ENCODE data around the gene BCL11B. TPM values are rescaled to one million over a fixed set of nuclear protein-coding genes. Genes with fewer than 3 reads are reported as not detected.

Gene BCL11B
- total RNA-seq, 2 experiments from 2014 or later = 62.1 to 66.2 TPM

- intact Hi-C loops (cut with DNase I, micrococcal nuclease) = loop anchor here in 1 of 2 experiments (10.0 kb wide), 1 partner anchor 1727 kb away; no protein-coding TSS in a partner anchor
- ATAC-seq (no peak), DNase-seq (peak; percentile 6)
- Mint-ChIP-seq H3K9me3 (ENCODE audit: low read depth) (peaks cover 1% of the 10 kb centered on the region), H3K36me3 (ENCODE audit: low read depth) (peaks cover 75% of the 10 kb centered on the region), H3K27ac (peak overlapping the region; percentile 96), H3K27me3 (no peaks in the 10 kb centered on the region), H3K4me1 (peaks cover 91% of the 10 kb centered on the region), H3K4me3 (peak overlapping the region; percentile 5)
- CTCF ChIA-PET = interaction anchor here (0.8 kb wide), 1 partner anchor 21 kb away, joined by 5 read pairs; no protein-coding TSS in a partner anchor
- POLR2A ChIA-PET = interaction anchor here (1.4 kb wide), 1 partner anchor 34 kb away, joined by 3 read pairs; no protein-coding TSS in a partner anchor
Measured at GRCh38 chr14:99181804-99182520, 90.0 kb downstream of the BCL11B start.

GRCh38 chr14:99181241-99181640, 90.8 kb downstream of the BCL11B start:
- Mint-ChIP-seq H3K9me3 (ENCODE audit: low read depth) (peaks cover 1% of the 10 kb centered on the region), H3K4me1 (peaks cover 83% of the 10 kb centered on the region), H3K27me3 (no peaks in the 10 kb centered on the region), H3K27ac (peak overlapping the region; percentile 96), H3K36me3 (ENCODE audit: low read depth) (peaks cover 76% of the 10 kb centered on the region), H3K4me3 (peak overlapping the region; percentile 5)
- ATAC-seq (peak; percentile 10), DNase-seq (peak; percentile 63)
- POLR2A ChIA-PET = no interaction called here
- intact Hi-C loops (cut with DNase I, micrococcal nuclease) = loop anchor here in 1 of 2 experiments (10.0 kb wide), 1 partner anchor 1726 kb away; no protein-coding TSS in a partner anchor
- CTCF ChIA-PET = no interaction called here

DNA sequence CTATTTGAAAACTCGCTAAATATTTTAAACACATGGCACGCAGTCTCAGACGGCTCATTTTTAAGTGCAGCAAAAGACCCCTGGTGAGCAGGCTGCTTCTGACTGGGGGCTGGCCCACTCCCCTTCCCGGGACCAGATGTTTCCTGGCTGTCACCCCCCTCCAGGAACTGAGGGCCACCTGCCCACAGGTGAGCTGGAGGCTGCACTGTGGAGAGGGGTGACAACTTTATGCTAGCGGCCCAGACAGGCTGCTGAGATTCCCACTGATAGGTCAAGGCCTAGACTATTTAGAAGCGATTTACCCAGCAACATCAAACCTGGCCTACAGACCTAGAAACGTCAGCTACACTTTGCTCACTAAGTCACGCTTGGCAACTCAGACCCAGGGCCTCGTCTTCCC, 92.1 kb downstream of the BCL11B start:
- DNase-seq = no peak
- Mint-ChIP-seq H3K27ac (peak overlapping the region; percentile 96), H3K27me3 (no peaks in the 10 kb centered on the region), H3K9me3 (ENCODE audit: low read depth) (peaks cover 1% of the 10 kb centered on the region), H3K36me3 (ENCODE audit: low read depth) (peaks cover 78% of the 10 kb centered on the region), H3K4me1 (peaks cover 71% of the 10 kb centered on the region), H3K4me3 (peak overlapping the region; percentile 29)
- intact Hi-C loops (cut with DNase I, micrococcal nuclease) = loop anchor here in 1 of 2 experiments (10.0 kb wide), 1 partner anchor 1725 kb away; no protein-coding TSS in a partner anchor
- ChIA-PET CTCF (interaction anchor here (0.6 kb wide), 1 partner anchor 27 kb away, joined by 4 read pairs; no protein-coding TSS in a partner anchor), POLR2A (interaction anchor here (1.0 kb wide), 1 partner anchor 92 kb away, joined by 3 read pairs; the partner anchor contains the start of gene BCL11B)
- ATAC-seq = no peak

DNA sequence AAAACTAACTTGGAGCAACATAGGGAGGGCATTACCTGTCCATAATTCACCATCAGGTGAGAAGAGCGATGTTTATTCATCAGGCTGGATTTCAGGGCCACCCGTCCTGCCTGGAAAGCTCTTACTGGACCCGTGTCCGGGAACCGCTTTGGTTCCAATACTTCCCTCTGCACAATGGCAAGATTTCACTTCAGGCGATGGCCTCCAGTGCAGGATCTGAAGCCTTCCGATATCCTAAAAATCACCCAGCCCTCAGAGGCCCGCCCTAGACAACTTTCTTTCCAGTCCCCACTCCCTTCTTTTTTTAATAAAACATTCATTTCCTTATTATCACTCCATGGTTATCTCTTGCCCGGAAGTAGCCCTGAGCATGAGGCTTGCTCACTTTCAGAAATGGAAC, 92.5 kb downstream of the BCL11B start:
- H3K4me1 Mint-ChIP-seq = peaks cover 67% of the 10 kb centered on the region
- no peak for DNase-seq
- no peak for ATAC-seq
- H3K36me3 Mint-ChIP-seq (ENCODE audit: low read depth) = peaks cover 74% of the 10 kb centered on the region
- H3K4me3 Mint-ChIP-seq = peak overlapping the region; percentile 4
- ChIA-PET CTCF (interaction anchor here (0.8 to 1.6 kb wide), 2 partner anchors 45 to 46 kb away, joined by 3 to 7 read pairs; no protein-coding TSS in a partner anchor), POLR2A (interaction anchor here (0.7 to 1.0 kb wide), 2 partner anchors 39 to 92 kb away, joined by 3 read pairs; partner anchors contain the start of gene BCL11B)
- intact Hi-C loops (cut with DNase I, micrococcal nuclease) = no loop called here
- H3K9me3 Mint-ChIP-seq (ENCODE audit: low read depth) = peaks cover 1% of the 10 kb centered on the region
- H3K27me3 Mint-ChIP-seq = no peaks in the 10 kb centered on the region
- peak overlapping the region; percentile 96 for H3K27ac Mint-ChIP-seq

DNA sequence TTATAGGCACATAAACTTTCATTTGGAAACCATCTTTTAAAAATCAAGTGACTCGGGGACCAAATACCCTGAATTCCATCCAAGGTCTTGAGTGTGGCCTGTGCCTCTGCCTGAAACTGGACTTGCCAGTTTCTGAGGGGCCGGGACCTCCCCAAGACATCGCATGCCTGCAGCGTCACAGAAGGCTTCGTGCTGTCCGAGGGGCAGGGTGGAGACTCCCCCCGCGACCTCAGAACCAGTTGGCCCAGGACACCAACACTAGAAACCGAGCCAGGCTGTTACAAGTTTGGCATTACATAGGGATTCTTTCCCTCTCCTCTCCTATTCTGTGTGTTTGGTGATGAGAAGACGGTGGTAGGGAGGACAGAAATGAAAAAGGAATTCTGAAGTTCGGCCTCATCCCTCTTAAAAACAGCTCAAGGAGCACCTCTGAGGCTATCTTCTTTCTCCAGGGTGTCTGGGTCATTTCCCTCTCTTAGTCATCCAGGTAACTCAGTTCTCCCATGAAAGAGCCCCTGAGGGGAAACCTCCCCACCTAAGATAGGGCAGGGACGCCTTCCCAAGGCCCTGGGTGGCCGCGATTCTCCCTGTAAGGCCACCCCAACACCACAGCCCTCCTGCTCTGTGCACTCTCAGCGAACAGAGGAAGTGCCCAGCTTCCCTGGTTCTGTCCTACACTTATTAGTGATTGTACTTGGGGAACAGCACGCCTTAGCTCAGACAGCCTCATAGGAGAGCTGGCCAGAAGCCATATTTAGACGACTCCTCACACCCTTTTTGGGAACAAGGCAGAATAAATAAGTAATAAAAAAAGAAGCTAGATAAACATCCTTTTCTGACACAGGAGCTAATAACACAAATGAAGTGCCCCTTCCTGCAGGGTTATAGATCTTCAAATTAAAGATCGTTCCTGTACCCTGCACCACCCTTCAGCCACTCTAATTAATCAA, 93.8 kb downstream of the BCL11B start:
- intact Hi-C loops (cut with DNase I, micrococcal nuclease) = no loop called here
- ChIA-PET CTCF (interaction anchor here (0.9 to 1.6 kb wide), 3 partner anchors 8 to 46 kb away, joined by 4 to 7 read pairs (median 5); no protein-coding TSS in a partner anchor), POLR2A (interaction anchor here (0.6 to 0.7 kb wide), 2 partner anchors 15 to 57 kb away, joined by 4 to 5 read pairs; no protein-coding TSS in a partner anchor)
- Mint-ChIP-seq H3K27ac (peak overlapping the region; percentile 96), H3K36me3 (ENCODE audit: low read depth) (peaks cover 72% of the 10 kb centered on the region), H3K4me3 (peak overlapping the region; percentile 36), H3K9me3 (ENCODE audit: low read depth) (peaks cover 1% of the 10 kb centered on the region), H3K27me3 (no peaks in the 10 kb centered on the region), H3K4me1 (peaks cover 56% of the 10 kb centered on the region)
- no peak for ATAC-seq
- no peak for DNase-seq

DNA sequence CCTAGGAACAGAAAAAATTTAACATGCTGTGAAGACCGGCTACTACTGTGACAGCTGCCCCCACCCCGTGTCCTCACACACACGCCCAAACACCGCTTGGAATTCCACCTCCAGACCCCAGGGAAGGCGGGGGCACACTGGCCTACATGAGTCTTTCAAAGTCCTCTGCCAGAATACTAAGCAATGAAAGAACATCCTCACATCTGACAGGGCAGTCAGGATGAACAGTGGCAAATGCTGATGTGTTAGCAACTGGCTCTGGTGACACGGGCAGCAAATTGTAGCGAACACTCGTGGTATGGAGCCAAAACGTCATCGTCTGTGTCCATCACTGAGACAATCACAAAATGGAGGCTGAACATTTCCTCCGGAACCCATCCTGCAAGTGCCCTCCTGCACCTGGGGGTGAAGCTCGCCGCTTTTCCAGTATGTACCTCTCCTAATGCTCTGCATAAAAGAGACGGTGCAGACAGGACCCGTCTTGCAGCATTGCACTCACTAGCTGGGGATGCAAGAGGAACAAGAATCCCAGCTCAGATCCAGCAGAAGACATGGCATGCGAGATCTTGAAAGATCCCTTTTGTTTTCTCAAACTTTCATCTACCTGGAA, 94.8 kb downstream of the BCL11B start:
- intact Hi-C loops (cut with DNase I, micrococcal nuclease) = no loop called here
- no peak for DNase-seq
- Mint-ChIP-seq H3K4me1 (peaks cover 46% of the 10 kb centered on the region), H3K27ac (peak overlapping the region; percentile 96), H3K27me3 (no peaks in the 10 kb centered on the region), H3K4me3 (no peak overlapping the region), H3K36me3 (ENCODE audit: low read depth) (peaks cover 71% of the 10 kb centered on the region), H3K9me3 (ENCODE audit: low read depth) (peaks cover 1% of the 10 kb centered on the region)
- ATAC-seq = no peak
- ChIA-PET POLR2A (no interaction called here), CTCF (no interaction called here)

DNA sequence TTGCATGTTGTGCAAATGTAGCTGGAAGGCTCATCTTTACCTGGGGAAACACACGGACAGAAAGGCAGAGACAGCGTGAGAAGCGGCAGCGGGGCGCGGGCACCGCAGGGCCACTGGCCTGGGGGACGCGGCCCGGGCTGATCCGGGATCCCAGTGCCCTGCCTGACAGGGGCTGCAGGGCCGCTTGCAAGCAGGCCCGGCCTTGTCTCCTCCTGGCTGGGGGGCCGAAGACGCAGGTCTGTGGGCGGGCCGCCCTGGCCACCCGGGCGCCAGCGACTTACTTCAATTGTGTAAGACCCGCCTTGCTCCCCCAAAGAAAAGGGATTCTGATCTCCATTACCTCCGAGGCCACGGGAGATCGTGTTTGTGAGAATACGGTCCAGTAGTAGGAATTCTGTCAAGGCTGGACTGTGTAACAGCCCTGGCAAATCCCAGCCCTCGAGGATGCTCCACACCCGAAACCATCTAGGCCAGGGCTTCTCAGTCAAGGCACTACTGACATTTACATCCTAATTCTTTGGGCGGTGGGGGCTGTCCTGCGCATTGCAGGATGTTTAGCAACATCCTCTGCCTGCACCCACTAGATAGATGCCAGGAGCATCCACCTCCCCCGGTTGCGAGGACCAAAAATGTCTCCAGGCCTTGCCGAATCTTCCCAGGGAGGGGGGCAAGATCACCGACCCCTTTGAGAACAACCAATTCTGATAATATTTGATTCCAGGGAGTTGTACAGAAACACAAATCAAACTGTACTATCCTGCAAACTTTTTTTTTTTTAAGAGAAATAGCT, 95.6 kb downstream of the BCL11B start:
- intact Hi-C loops (cut with DNase I, micrococcal nuclease) = no loop called here
- H3K4me3 Mint-ChIP-seq = no peak overlapping the region
- ChIA-PET POLR2A (no interaction called here), CTCF (no interaction called here)
- H3K4me1 Mint-ChIP-seq = peaks cover 42% of the 10 kb centered on the region
- peaks cover 71% of the 10 kb centered on the region for H3K36me3 Mint-ChIP-seq (ENCODE audit: low read depth)
- H3K9me3 Mint-ChIP-seq (ENCODE audit: low read depth) = peaks cover 1% of the 10 kb centered on the region
- DNase-seq = no peak
- H3K27me3 Mint-ChIP-seq = no peaks in the 10 kb centered on the region
- H3K27ac Mint-ChIP-seq = no peak overlapping the region
- ATAC-seq = no peak

DNA sequence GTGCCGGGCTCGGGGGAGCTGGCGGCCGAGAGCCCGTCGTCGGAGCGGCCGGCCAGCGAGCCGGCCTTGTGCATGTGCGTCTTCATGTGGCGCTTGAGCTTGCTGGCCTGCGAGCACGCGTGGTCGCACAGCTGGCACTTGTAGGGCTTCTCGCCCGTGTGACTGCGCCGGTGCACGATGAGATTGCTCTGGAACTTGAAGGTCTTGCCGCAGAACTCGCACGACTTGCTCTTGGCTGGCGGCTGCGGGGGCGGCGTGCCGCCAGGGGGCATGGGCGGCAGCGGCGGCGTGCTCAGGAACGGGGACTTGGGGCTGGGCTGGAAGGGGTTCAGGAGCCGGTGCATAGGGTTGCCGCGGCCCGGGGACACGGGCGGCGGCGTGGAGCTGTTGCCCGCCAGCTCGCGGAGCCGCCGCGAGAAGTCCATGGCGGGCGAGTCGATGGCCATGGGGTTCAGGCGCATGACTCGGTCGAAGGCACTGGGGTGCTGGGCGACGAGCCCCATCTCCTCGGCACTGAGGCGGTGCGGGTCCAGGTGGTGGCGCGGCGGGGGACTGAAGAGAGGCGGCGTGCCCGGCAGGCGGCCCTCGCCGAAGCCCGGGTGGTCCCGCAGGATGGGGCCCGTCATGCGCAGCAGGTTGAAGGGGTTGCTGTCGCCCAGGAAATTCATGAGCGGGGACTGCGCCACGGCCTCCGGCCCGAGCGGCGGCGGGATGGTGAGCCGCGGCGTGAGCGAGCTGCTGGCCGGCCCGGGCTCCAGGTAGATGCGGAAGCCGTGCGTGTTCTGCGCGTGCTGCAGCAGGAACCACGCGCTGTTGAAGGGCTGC, 96.5 kb downstream of the BCL11B start:
- Mint-ChIP-seq H3K27ac (no peak overlapping the region), H3K9me3 (ENCODE audit: low read depth) (peaks cover 1% of the 10 kb centered on the region), H3K4me3 (no peak overlapping the region), H3K27me3 (no peaks in the 10 kb centered on the region), H3K4me1 (peaks cover 36% of the 10 kb centered on the region), H3K36me3 (ENCODE audit: low read depth) (peaks cover 78% of the 10 kb centered on the region)
- DNase-seq (no peak), ATAC-seq (no peak)
- intact Hi-C loops (cut with DNase I, micrococcal nuclease) = no loop called here
- CTCF ChIA-PET = no interaction called here
- POLR2A ChIA-PET = no interaction called here

- peaks cover 30% of the 10 kb centered on the region for H3K4me1 Mint-ChIP-seq
- intact Hi-C loops (cut with DNase I, micrococcal nuclease) = no loop called here
- peaks cover 77% of the 10 kb centered on the region for H3K36me3 Mint-ChIP-seq (ENCODE audit: low read depth)
- peaks cover 1% of the 10 kb centered on the region for H3K9me3 Mint-ChIP-seq (ENCODE audit: low read depth)
- H3K27me3 Mint-ChIP-seq = no peaks in the 10 kb centered on the region
- no peak overlapping the region for H3K27ac Mint-ChIP-seq
- ATAC-seq (no peak), DNase-seq (no peak)
- CTCF ChIA-PET = no interaction called here
- POLR2A ChIA-PET = no interaction called here
- H3K4me3 Mint-ChIP-seq = no peak overlapping the region
Measured at GRCh38 chr14:99174770-99175319, 97.2 kb downstream of the BCL11B start.

Data from activated CD4-positive, alpha-beta T cell treated with anti-CD3 and anti-CD28 coated beads for 36 hours (primary cell).